Thymus (tissue), 11 donors: Measurements from ENCODE around the gene B3GNT4. TPM values are rescaled to one million over a fixed set of nuclear protein-coding genes. Genes with fewer than 3 reads are reported as not detected.
"Not testable (repeated sequence)": the region's sequence is repeated elsewhere in the genome, so short reads cannot be mapped to it uniquely, and the experiment has no call there.

Experiments used
- DNase-seq, 9 donors: peaks; one replicate each; pipeline ENCODE4 v3.0.0-alpha.2; 2013; ENCODE audit warnings: low spot score in 9 of 9, low read depth in 6 of 9, missing footprints in 1 of 9
- H3K27ac ChIP-seq, 2 donors: one replicate each; pipeline ENCODE4 v1.5.1; 2013; ENCODE audit warnings: control low read depth in 1 of 2, low read depth in 1 of 2, low read length in 1 of 2, mild to moderate bottlenecking in 1 of 2, moderate library complexity in 1 of 2
- H3K27me3 ChIP-seq, 2 donors: one replicate each; pipeline ENCODE4 v1.5.1; 2013; ENCODE audit warnings: low read length in 1 of 2; ENCODE audit not compliant: control insufficient read depth in 2 of 2, insufficient read depth in 1 of 2
- H3K36me3 ChIP-seq, 2 donors: one replicate each; pipeline ENCODE4 v1.5.1; 2013; ENCODE audit warnings: low read length in 1 of 2, mild to moderate bottlenecking in 1 of 2, moderate library complexity in 1 of 2; ENCODE audit not compliant: control insufficient read depth in 2 of 2, insufficient read depth in 2 of 2
- H3K4me1 ChIP-seq, 2 donors: one replicate each; pipeline ENCODE4 v1.5.1; 2013; ENCODE audit warnings: low read length in 2 of 2; ENCODE audit not compliant: control insufficient read depth in 2 of 2, insufficient read depth in 2 of 2
- H3K4me3 ChIP-seq, 2 donors: one replicate each; pipeline ENCODE4 v1.5.1; 2013; ENCODE audit warnings: low read length in 2 of 2, control low read depth in 1 of 2, mild to moderate bottlenecking in 1 of 2
- H3K9me3 ChIP-seq, 2 donors: one replicate each; pipeline ENCODE4 v1.5.1; 2013; ENCODE audit warnings: low read length in 1 of 2, mild to moderate bottlenecking in 1 of 2; ENCODE audit not compliant: control insufficient read depth in 2 of 2, insufficient read depth in 1 of 2
- WGBS: extraction: QIAGEN DNeasy Blood & Tissue Kit; methylation state at CpG from one replicate; pipeline ENCODE4 v1.1.7; 2013; 5-methylcytosine and 5-hydroxymethylcytosine counted together
- polyA plus RNA-seq: library from polyadenylated mRNA; stranded (reverse); fragments of 200-250 nt; gene quantifications from one replicate; pipeline ENCODE4 v1.2.3, GENCODE V29; 2013
- total RNA-seq: library from RNA; stranded (reverse); fragments of 120-200 nt; gene quantifications from one replicate; pipeline ENCODE4 v1.2.4, GENCODE V29; 2013
- donor health status: healthy.

Gene B3GNT4
- total and polyA plus RNA-seq, 2 donors: 0.14 to 0.52 TPM

GRCh38 chr12:122250047-122250446 lies 46.5 kb downstream of the B3GNT4 start:
- 94% methylated on average over 6 of the region's 6 CpGs for WGBS

GRCh38 chr12:122250536-122250935 lies 47.0 kb downstream of the B3GNT4 start:
- no peak for DNase-seq
- no peaks in the 10 kb centered on the region for H3K9me3 ChIP-seq
- no peaks in the 10 kb centered on the region for H3K4me1 ChIP-seq
- H3K36me3 ChIP-seq: peaks cover 35 to 41% of the 10 kb centered on the region in 2 donors
- H3K4me3 ChIP-seq: no peak overlapping the region
- WGBS: 98% methylated on average over 8 of the region's 8 CpGs
- no peak overlapping the region for H3K27ac ChIP-seq
- no peaks in the 10 kb centered on the region for H3K27me3 ChIP-seq

More at GRCh38 chr12:122250047-122250446, 46.5 kb downstream of the B3GNT4 start:
- Histone ChIP-seq H3K36me3 (peaks cover 35 to 41% of the 10 kb centered on the region in 2 donors), H3K27ac (no peak overlapping the region), H3K27me3 (no peaks in the 10 kb centered on the region), H3K4me1 (no peaks in the 10 kb centered on the region), H3K9me3 (no peaks in the 10 kb centered on the region), H3K4me3 (no peak overlapping the region)
- DNase-seq: no peak

GRCh38 chr12:122258462-122258861 lies 55.0 kb downstream of the B3GNT4 start:
- H3K4me3 ChIP-seq, H3K27ac ChIP-seq, H3K27me3 ChIP-seq, H3K9me3 ChIP-seq, H3K4me1 ChIP-seq, DNase-seq: not testable (repeated sequence)
- WGBS: 99% methylated on average over 4 of the region's 4 CpGs
- peaks cover 38 to 59% of the 10 kb centered on the region in 2 donors for H3K36me3 ChIP-seq

Other genes with a start within 250 kb of the B3GNT4 start
- 24.3 TPM for gene BCL7A, start 181.8 kb upstream of the B3GNT4 start, total RNA-seq
- gene BCL7A, start 181.8 kb upstream of the B3GNT4 start, polyA plus RNA-seq: 5.5 TPM
- gene MLXIP, start 125.0 kb upstream of the B3GNT4 start, total RNA-seq: 10.1 TPM
- 31.9 TPM for gene MLXIP, start 125.0 kb upstream of the B3GNT4 start, polyA plus RNA-seq
- 0.05 TPM for gene IL31, start 29.5 kb upstream of the B3GNT4 start, total RNA-seq
- 0.14 TPM for gene IL31, start 29.5 kb upstream of the B3GNT4 start, polyA plus RNA-seq
- gene LRRC43, start 20.6 kb upstream of the B3GNT4 start, total RNA-seq: 0.28 TPM
- gene LRRC43, start 20.6 kb upstream of the B3GNT4 start, polyA plus RNA-seq: 0.32 TPM
- 48.5 TPM for gene DIABLO, start 22.3 kb downstream of the B3GNT4 start, total RNA-seq
- gene DIABLO, start 22.3 kb downstream of the B3GNT4 start, polyA plus RNA-seq: 62.5 TPM
- gene VPS33A, start 62.8 kb downstream of the B3GNT4 start, total RNA-seq: 20.3 TPM
- 15.8 TPM for gene VPS33A, start 62.8 kb downstream of the B3GNT4 start, polyA plus RNA-seq
- 18.4 TPM for gene CLIP1, start 219.0 kb downstream of the B3GNT4 start, total RNA-seq
- 26.7 TPM for gene CLIP1, start 219.0 kb downstream of the B3GNT4 start, polyA plus RNA-seq